HG02981 (cell line): ENCODE results near the gene MEF2A.

ENCODE experiments used
- ATAC-seq: cut with Tn5 transposase; IDR thresholded peaks from one replicate; pipeline ENCODE4 v1.9.1; 2021; ENCODE audit warnings: mild to moderate bottlenecking, moderate library complexity; ENCODE audit not compliant: unreplicated experiment

Gene MEF2A

GRCh38 chr15:99605490-99605931, 39.7 kb downstream of the MEF2A start:
- no peak for ATAC-seq

- ATAC-seq = no peak
Measured at GRCh38 chr15:99605990-99606389, 40.2 kb downstream of the MEF2A start.

- no peak for ATAC-seq
Measured at GRCh38 chr15:99606646-99607045, 40.9 kb downstream of the MEF2A start.

GRCh38 chr15:99613481-99613880, 47.7 kb downstream of the MEF2A start:
- ATAC-seq = no peak

- ATAC-seq = peak; percentile 39
Measured at GRCh38 chr15:99613887-99614647, 48.3 kb downstream of the MEF2A start.

- ATAC-seq = no peak
Measured at GRCh38 chr15:99614749-99615288, 49.0 kb downstream of the MEF2A start.

- ATAC-seq = no peak
Measured at GRCh38 chr15:99615460-99615859, 49.7 kb downstream of the MEF2A start.

GRCh38 chr15:99616129-99616528, 50.3 kb downstream of the MEF2A start:
- ATAC-seq = no peak

GRCh38 chr15:99616773-99617342, 51.1 kb downstream of the MEF2A start:
- ATAC-seq = no peak

GRCh38 chr15:99618941-99619411, 53.2 kb downstream of the MEF2A start:
- no peak for ATAC-seq

- ATAC-seq = no peak
Measured at GRCh38 chr15:99619712-99620111, 53.9 kb downstream of the MEF2A start.

GRCh38 chr15:99620178-99620577, 54.4 kb downstream of the MEF2A start:
- no peak for ATAC-seq

GRCh38 chr15:99621767-99622166, 56.0 kb downstream of the MEF2A start:
- ATAC-seq = no peak

- no peak for ATAC-seq
Measured at GRCh38 chr15:99628374-99629001, 62.7 kb downstream of the MEF2A start.

GRCh38 chr15:99630607-99631131, 64.9 kb downstream of the MEF2A start:
- no peak for ATAC-seq

- peak; percentile 93 for ATAC-seq
Measured at GRCh38 chr15:99631255-99631654, 65.5 kb downstream of the MEF2A start.

- no peak for ATAC-seq
Measured at GRCh38 chr15:99632521-99632920, 66.7 kb downstream of the MEF2A start.

- no peak for ATAC-seq
Measured at GRCh38 chr15:99633655-99634054, 67.9 kb downstream of the MEF2A start.

- ATAC-seq = no peak
Measured at GRCh38 chr15:99634576-99634975, 68.8 kb downstream of the MEF2A start.

GRCh38 chr15:99635145-99635544, 69.4 kb downstream of the MEF2A start:
- no peak for ATAC-seq

GRCh38 chr15:99635794-99636193, 70.0 kb downstream of the MEF2A start:
- ATAC-seq = peak; percentile 46
